GM18870 (cell line): Measurements from ENCODE around the gene FBH1.
"Not testable (repeated sequence)": the region's sequence is repeated elsewhere in the genome, so short reads cannot be mapped to it uniquely, and the experiment has no call there.

ENCODE experiments used
- ATAC-seq: cut with Tn5 transposase; IDR thresholded peaks from one replicate; pipeline ENCODE4 v1.9.1; 2021; ENCODE audit warnings: moderate library complexity; ENCODE audit not compliant: unreplicated experiment

The FBH1 gene

GRCh38 chr10:5938291-5938690, 48.2 kb downstream of the FBH1 start:
- ATAC-seq: no peak

DNA sequence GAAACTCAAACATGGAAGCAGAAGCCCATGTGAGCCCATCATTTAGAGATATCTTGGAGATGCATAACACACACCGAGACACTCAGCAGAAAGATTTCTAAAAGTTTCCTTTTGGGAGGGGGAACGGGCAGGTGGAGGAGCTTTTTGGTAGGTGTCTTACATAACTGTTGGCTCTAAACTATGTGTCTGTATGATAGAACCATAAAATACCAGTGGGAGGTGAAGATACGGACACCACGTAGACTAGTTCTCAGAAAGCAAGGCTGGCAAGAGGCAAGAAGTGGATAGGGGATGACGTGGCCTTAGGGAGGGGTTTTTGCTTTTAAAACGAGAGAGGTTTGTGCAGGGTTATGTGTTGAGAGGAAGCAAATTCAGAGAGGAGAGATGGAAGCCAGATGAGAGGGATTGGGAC, 50.8 kb downstream of the FBH1 start:
- ATAC-seq: no peak

DNA sequence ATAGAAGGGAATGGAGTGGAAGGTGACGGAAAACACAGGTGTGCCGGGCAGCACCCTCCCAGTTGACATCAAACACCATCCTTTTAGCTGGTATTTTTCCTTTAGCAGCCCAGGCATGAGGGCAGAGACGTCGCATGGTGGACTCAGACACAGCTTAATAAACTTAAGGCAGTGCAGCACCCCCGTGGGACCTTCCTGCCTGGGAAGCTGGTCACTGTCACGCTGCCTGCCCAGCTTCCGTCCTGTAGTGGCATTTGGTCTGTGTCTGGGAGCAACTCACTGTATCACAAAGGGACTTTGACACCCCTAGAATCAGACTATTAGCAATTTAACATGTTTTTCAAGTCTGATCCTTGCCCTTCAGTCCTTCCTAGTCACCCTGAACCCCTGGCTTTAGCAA, 51.5 kb downstream of the FBH1 start:
- no peak for ATAC-seq

DNA sequence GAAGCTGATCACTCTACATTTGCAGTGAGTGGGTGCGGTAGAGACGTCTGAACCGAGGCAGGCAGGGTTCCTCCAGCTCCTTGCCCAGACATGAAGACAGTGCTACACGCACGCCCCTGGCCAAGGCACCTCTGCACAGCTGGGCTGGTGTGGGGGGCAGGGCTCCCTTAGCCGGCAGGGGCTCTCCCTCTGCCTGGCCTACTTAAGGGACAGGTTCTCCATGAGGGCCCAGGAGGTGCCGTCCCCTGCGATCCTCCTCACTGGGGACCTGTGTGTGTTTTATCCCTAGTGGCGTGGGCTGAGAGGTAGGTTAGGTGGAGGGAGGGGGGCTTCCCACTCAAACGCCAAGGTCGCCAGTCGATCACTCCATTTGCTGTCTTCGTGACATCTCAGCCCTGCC, 52.0 kb downstream of the FBH1 start:
- no peak for ATAC-seq

DNA sequence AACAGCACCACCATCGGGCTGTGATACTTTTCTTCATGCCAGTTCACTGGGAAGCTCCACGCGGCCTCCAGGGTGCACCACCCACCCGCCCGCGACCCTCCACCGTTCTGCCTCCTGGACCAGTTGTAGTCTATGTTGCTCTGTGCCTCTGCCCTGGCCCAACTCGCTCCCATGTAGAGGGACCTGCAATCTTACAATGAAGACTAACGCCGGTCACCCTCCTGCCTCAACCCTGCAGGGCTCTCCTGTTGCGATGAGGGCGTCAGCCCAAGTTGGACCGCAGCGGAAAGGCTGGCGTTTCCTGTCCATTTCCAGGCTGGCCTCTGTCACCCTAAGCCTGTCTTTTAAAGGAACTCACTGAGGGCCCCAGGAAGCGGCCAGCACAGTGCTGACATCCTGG, 52.4 kb downstream of the FBH1 start:
- ATAC-seq: no peak

DNA sequence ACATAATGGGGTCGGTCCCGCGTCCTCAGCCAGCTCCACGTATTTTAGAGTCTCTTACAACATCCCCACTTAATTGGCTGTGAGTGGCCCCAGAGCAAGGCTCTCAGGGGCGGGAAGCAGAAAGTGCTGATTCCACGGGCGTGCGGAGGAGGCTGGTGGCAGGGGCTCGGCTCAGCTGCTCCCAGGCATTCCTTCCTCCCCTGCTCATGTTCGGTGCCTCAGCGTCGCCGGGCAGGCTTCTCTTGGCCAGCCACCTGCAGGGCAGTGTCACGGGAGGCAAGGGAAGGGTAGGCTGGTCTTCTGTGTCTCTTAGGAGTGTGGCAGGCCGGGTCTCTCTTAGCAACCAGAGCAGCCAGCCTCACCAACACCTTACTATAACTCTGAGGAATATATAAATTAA, 53.5 kb downstream of the FBH1 start:
- ATAC-seq: no peak

- ATAC-seq: no peak
These were observed 54.5 kb downstream of the FBH1 start for GRCh38 chr10:5944389-5945189.

DNA sequence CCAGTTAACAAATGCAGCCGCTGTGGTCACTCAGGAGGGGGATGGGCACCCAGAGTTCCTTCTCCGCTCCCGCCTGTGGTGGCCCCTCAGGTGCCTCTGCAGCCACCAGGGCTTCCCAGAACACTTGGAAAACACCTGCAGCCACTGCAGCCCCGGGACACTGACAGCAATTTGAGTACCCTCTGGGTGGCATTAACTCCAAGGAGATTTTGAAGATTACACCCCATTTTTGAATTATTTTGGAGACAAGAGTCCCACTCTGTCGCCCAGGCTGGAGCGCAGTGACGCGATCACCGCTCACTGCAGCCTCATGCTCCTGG, 55.1 kb downstream of the FBH1 start:
- no peak for ATAC-seq

GRCh38 chr10:5945561-5946418, 55.7 kb downstream of the FBH1 start:
- ATAC-seq: no peak

DNA sequence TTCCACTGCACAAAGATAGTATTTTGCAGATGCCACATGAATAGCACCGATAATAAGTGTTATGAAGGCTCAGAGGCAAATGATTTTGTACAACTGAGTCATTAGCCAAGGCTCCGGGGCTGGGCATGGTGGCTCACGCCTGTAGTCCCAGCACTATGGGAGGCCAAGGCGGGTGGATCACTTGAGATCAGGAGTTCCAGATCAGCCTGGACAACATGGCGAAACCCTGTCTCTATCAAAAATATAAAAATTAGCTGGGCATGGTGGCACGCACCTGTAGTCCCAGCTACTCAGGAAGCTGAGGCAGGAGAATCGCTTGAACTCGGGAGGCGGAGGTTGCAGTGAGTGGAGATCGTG, 56.4 kb downstream of the FBH1 start:
- not testable (repeated sequence) for ATAC-seq

GRCh38 chr10:5946786-5947185, 56.7 kb downstream of the FBH1 start:
- no peak for ATAC-seq

GRCh38 chr10:5947471-5948207, 57.6 kb downstream of the FBH1 start:
- no peak for ATAC-seq

DNA sequence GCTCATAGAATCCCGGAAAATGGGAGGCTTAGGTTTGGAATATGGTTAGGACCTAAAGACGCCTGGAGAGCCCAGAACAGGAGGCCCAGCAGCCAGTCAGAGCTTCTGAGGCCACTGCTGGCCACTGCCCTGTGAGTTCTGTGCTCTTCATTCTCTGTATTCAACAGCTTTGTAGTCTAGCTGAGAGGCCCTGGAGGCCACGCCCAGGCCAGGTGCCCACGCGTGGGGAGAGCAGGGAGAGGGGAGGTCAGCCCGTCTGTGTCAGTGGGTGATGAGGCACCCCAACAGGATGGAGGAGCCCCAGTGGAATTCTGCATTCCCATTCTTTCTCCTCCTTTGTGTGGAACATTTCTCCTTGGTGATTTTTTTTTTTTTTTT, 58.2 kb downstream of the FBH1 start:
- no peak for ATAC-seq

DNA sequence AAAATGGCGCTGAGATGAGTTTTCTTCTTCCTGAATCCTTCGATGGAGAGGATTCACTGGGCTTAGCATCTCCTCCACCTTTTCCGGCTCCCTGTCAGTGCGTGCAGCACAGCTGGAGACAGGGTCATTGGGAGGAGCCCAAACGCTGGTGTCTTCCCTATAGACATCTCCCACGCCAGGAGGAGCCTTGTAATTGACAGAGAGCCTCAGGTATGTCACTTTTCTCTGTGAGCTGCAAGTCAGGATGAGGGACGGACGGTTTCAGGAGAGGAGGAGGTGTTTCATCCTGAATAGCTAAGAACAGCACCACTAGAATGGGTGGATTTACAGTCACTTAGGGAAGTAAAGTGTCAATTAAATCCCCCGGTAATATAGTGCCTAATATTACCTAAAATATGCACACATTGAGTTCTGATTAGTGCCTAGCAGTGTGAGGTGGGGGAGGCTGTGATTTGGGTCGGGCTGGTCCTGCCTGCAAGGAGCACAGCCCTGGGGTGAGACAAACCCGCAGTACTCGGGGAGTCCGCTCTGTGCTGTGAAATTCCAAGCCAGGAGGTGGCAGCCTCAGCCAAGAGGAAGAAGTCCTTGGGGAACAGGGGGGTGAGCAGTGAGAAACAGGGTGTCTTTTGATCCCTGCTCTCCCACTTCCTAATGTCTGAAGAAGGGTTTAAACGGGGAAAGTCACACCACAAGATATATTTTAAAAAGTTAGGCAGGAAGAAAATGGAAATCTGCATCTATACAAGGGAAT, 59.1 kb downstream of the FBH1 start:
- no peak for ATAC-seq

GRCh38 chr10:5951167-5951711, 61.2 kb downstream of the FBH1 start:
- ATAC-seq: no peak

- ATAC-seq: no peak
These were observed 61.8 kb downstream of the FBH1 start for GRCh38 chr10:5951721-5952407.

DNA sequence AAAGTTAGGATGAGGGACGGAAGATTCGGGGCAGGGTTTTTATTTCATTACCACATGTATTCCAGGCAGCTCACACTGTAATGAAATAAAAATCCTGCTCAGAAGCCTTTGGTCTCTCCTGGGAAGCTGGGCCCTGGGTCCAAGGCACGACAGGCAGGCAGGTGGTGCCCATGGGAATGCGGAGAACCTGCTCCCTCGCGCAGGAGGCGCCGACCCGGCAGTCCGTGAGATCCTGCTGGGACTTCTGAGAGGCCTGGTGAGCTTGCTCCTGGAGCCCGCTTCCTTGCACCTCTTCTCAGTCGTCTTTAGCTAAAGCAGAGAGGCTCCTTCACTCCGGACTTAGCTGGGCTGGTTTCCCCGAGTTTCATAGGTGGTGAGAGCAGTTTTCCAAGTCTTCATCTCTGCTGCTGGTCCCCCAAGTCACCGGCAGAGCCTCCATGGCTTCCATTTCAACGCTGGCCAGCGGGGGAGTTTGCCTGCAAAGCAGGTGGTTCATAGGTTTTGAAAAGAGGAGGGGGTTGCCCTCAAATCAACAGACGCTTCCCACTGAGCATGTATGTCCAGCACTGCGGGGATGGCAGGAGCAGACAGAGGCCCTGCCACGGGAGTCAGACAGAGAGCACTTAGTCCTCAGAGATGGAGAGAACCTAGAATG, 62.8 kb downstream of the FBH1 start:
- no peak for ATAC-seq

DNA sequence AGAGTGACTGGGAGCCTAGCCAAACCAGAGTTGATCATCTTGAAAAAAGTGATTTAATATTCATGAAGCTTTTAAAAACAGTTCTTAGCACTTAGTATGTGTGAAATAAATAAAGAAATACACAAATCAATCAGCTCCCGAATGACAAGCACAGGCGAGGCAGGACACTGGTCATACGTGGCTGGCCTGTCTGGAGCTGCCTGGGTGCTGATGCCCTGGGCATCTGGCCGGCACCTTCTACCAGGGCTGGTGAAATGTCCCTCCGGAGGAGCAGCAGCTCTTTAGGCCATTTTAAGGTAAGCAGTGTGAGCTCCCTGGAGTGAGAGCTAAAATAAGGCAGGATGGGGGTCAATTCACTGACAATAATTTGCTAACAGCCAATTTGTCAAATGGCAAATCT, 63.6 kb downstream of the FBH1 start:
- ATAC-seq: no peak

GRCh38 chr10:5956146-5956936, 66.3 kb downstream of the FBH1 start:
- no peak for ATAC-seq
